Measurements from ENCODE around the gene NSD1. TPM values are rescaled to one million over a fixed set of nuclear protein-coding genes. Genes with fewer than 3 reads are reported as not detected.

Gene NSD1
- total and polyA plus RNA-seq, 9 of the 15 experiments (the other 6 are each of a cell fraction or from before 2014, with no cell fraction given): 3.8 to 51.0 (median 24.7) TPM

DNA sequence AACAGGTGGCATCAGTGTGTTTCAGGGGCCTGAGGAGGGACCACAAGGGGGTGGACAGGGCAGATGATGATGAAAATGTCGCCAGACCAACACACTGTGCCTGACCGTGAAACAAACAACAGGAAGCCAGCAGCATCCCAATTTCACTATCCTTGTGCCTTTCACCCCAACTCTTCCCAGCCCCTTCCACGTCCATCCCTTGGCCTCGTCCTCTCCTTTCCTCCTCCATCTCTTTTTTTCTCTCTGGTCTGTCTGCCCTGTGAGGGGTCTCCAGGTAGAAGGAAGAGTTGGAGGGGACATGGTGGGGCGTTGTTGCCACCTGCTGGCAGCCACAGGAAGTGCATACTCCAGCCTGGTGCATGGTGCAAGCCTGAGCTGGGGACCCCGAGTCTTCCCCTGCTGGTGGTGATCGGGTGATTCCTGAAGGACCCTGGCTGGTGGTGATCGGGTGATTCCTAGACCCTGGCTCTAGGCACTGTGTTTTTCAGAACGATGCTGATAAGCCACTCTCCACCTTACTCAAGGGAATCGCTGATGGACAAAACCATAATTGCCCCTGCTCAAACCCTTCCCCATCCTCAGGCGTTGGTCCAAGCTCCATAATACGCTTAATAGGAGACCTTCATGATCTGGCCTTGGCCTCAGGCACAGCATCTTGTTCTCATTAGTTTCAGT, 21.7 kb upstream of the NSD1 start (continued):
- TF ChIP-seq, protein P1, sequence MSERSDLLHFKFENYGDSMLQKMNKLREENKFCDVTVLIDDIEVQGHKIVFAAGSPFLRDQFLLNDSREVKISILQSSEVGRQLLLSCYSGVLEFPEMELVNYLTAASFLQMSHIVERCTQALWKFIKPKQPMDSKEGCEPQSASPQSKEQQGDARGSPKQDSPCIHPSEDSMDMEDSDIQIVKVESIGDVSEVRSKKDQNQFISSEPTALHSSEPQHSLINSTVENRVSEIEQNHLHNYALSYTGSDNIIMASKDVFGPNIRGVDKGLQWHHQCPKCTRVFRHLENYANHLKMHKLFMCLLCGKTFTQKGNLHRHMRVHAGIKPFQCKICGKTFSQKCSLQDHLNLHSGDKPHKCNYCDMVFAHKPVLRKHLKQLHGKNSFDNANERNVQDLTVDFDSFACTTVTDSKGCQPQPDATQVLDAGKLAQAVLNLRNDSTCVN (CRISPR knock-in tag; IDR thresholded peaks at IDR 0.05): 0 out of 2 replicates have a peak, but pooled peaks have one; percentile 20
- TF ChIP-seq, protein P2, sequence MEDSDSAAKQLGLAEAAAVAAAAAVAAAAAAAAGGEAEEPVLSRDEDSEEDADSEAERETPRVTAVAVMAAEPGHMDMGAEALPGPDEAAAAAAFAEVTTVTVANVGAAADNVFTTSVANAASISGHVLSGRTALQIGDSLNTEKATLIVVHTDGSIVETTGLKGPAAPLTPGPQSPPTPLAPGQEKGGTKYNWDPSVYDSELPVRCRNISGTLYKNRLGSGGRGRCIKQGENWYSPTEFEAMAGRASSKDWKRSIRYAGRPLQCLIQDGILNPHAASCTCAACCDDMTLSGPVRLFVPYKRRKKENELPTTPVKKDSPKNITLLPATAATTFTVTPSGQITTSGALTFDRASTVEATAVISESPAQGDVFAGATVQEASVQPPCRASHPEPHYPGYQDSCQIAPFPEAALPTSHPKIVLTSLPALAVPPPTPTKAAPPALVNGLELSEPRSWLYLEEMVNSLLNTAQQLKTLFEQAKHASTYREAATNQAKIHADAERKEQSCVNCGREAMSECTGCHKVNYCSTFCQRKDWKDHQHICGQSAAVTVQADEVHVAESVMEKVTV (CRISPR knock-in tag; IDR thresholded peaks at IDR 0.05): peak; percentile 77
- peak; percentile 97 for TF ChIP-seq STAG1 (CRISPR knock-in tag; IDR thresholded peaks at IDR 0.05; ENCODE audit: borderline replicate concordance)
- TF ChIP-seq, protein P3, sequence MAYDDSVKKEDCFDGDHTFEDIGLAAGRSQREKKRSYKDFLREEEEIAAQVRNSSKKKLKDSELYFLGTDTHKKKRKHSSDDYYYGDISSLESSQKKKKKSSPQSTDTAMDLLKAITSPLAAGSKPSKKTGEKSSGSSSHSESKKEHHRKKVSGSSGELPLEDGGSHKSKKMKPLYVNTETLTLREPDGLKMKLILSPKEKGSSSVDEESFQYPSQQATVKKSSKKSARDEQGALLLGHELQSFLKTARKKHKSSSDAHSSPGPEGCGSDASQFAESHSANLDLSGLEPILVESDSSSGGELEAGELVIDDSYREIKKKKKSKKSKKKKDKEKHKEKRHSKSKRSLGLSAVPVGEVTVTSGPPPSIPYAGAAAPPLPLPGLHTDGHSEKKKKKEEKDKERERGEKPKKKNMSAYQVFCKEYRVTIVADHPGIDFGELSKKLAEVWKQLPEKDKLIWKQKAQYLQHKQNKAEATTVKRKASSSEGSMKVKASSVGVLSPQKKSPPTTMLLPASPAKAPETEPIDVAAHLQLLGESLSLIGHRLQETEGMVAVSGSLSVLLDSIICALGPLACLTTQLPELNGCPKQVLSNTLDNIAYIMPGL (CRISPR knock-in tag; IDR thresholded peaks at IDR 0.05): no peak
- TF ChIP-seq, protein P4, sequence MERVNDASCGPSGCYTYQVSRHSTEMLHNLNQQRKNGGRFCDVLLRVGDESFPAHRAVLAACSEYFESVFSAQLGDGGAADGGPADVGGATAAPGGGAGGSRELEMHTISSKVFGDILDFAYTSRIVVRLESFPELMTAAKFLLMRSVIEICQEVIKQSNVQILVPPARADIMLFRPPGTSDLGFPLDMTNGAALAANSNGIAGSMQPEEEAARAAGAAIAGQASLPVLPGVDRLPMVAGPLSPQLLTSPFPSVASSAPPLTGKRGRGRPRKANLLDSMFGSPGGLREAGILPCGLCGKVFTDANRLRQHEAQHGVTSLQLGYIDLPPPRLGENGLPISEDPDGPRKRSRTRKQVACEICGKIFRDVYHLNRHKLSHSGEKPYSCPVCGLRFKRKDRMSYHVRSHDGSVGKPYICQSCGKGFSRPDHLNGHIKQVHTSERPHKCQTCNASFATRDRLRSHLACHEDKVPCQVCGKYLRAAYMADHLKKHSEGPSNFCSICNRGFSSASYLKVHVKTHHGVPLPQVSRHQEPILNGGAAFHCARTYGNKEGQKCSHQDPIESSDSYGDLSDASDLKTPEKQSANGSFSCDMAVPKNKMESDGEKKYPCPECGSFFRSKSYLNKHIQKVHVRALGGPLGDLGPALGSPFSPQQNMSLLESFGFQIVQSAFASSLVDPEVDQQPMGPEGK (CRISPR knock-in tag; IDR thresholded peaks at IDR 0.05; ENCODE audit: borderline replicate concordance): no peak
- no peak for TF ChIP-seq ZNF668 (CRISPR knock-in tag; IDR thresholded peaks at IDR 0.05)
- no peak for TF ChIP-seq TAF7 (tag; IDR thresholded peaks at IDR 0.05)
- TF ChIP-seq, protein P5, sequence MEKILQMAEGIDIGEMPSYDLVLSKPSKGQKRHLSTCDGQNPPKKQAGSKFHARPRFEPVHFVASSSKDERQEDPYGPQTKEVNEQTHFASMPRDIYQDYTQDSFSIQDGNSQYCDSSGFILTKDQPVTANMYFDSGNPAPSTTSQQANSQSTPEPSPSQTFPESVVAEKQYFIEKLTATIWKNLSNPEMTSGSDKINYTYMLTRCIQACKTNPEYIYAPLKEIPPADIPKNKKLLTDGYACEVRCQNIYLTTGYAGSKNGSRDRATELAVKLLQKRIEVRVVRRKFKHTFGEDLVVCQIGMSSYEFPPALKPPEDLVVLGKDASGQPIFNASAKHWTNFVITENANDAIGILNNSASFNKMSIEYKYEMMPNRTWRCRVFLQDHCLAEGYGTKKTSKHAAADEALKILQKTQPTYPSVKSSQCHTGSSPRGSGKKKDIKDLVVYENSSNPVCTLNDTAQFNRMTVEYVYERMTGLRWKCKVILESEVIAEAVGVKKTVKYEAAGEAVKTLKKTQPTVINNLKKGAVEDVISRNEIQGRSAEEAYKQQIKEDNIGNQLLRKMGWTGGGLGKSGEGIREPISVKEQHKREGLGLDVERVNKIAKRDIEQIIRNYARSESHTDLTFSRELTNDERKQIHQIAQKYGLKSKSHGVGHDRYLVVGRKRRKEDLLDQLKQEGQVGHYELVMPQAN (IDR thresholded peaks at IDR 0.05; ENCODE audit: borderline replicate concordance): no peak
- no peak for TF ChIP-seq CHD4 (IDR thresholded peaks at IDR 0.05; ENCODE audit: insufficient read depth, insufficient replicate concordance, low read depth, low read length, poor library complexity, severe bottlenecking)
- TF ChIP-seq HDAC6 (IDR thresholded peaks at IDR 0.05; ENCODE audit: low read depth, low read length): no peak
- no peak for TF ChIP-seq YY1 (IDR thresholded peaks at IDR 0.05; ENCODE audit: borderline replicate concordance in 1 of 3, control insufficient read depth in 1 of 3, extremely low read depth in 1 of 3, insufficient read depth in 3 of 3, insufficient read length in 1 of 3, insufficient replicate concordance in 2 of 3, low read depth in 1 of 3, low read length in 2 of 3)
- peak; percentile 81 to 95 for TF ChIP-seq RAD21 (CRISPR knock-in tag; conservative IDR thresholded peaks at IDR 0.05 in 1 of 2, IDR thresholded peaks at IDR 0.05 in 1 of 2)
- peak; percentile 3 for TF ChIP-seq ZFP36 (IDR thresholded peaks at IDR 0.05; ENCODE audit: low read depth, low read length, partially characterized antibody)
- no peak for TF ChIP-seq TAF1 (IDR thresholded peaks at IDR 0.05; ENCODE audit: control insufficient read depth, extremely low read depth, insufficient read depth, low read length, severe bottlenecking)
- TF ChIP-seq TOE1 (IDR thresholded peaks at IDR 0.05; ENCODE audit: borderline replicate concordance): no peak
- no peak for TF ChIP-seq TOE1 (CRISPR knock-in tag; IDR thresholded peaks at IDR 0.05; ENCODE audit: borderline replicate concordance, low read depth)

Measured in K562 (cell line).